CD14-positive monocyte (primary cell): ENCODE data around the gene GMDS. TPM values are rescaled to one million over a fixed set of nuclear protein-coding genes. Genes with fewer than 3 reads are reported as not detected.

Source experiments
- DNase-seq, 3 donors: peaks; one replicate each; pipeline ENCODE4 v3.0.0-alpha.2; 2011 to 2022
- H2AFZ ChIP-seq: 2 replicates; pipeline ENCODE4 v1.6.0; 2012; ENCODE audit warnings: mild to moderate bottlenecking, low read depth, low read length, inconsistent platforms; ENCODE audit not compliant: insufficient read depth, poor library complexity, severe bottlenecking
- H3K27ac ChIP-seq, 2 donors: 1 replicate in 1 of 2; 2 replicates in 1 of 2; pipeline ENCODE4 v1.5.1; 2012 to 2013; ENCODE audit warnings: low read length in 2 of 2, control low read depth in 1 of 2, inconsistent platforms in 1 of 2, low read depth in 1 of 2, mild to moderate bottlenecking in 1 of 2
- H3K27me3 ChIP-seq, 2 donors: one replicate each; pipeline versions ENCODE4 v1.6.0 to v1.6.1; 2011 to 2013; ENCODE audit warnings: low read length in 2 of 2; ENCODE audit not compliant: control insufficient read depth in 2 of 2, insufficient read depth in 2 of 2
- H3K36me3 ChIP-seq, 2 donors: replicated peaks in 1 of 2; 1 replicate in 1 of 2; 2 replicates in 1 of 2; pipeline versions ENCODE4 v1.5.1 to v1.6.1; 2012 to 2013; ENCODE audit warnings: low read length in 2 of 2, control low read depth in 1 of 2, inconsistent platforms in 1 of 2, mild to moderate bottlenecking in 1 of 2; ENCODE audit not compliant: insufficient read depth in 2 of 2, control insufficient read depth in 1 of 2
- H3K4me1 ChIP-seq, 2 donors: 1 replicate in 1 of 2; 2 replicates in 1 of 2; pipeline versions ENCODE4 v1.5.1 to v1.6.1; 2012 to 2013; ENCODE audit warnings: low read length in 2 of 2, control low read depth in 1 of 2, inconsistent platforms in 1 of 2, mild to moderate bottlenecking in 1 of 2, moderate library complexity in 1 of 2; ENCODE audit not compliant: insufficient read depth in 2 of 2, control insufficient read depth in 1 of 2
- H3K4me2 ChIP-seq: replicated peaks from 2 replicates; pipeline ENCODE3; 2012; ENCODE audit warnings: low read length, moderate library complexity, mild to moderate bottlenecking; ENCODE audit not compliant: poor library complexity, severe bottlenecking; ENCODE audit errors: extremely low read depth
- H3K4me3 ChIP-seq, 3 experiments: fragments of 200-600 bp in 1 of 3; sonication (generic) in 1 of 3; replicated peaks in 1 of 3; 1 replicate in 2 of 3; 2 replicates in 1 of 3; pipeline ENCODE4 v1.5.1; 2011 to 2013; ENCODE audit warnings: low read length in 3 of 3, mild to moderate bottlenecking in 3 of 3, control low read depth in 2 of 3, low read depth in 2 of 3, inconsistent platforms in 1 of 3, moderate library complexity in 1 of 3
- H3K79me2 ChIP-seq: 2 replicates; pipeline ENCODE4 v1.6.0; 2012; ENCODE audit warnings: mild to moderate bottlenecking, control low read depth, inconsistent platforms, low read length, moderate library complexity; ENCODE audit not compliant: insufficient read depth
- H3K9ac ChIP-seq: 2 replicates; pipeline ENCODE4 v1.6.0; 2017; ENCODE audit warnings: low read length, mild to moderate bottlenecking; ENCODE audit not compliant: insufficient read depth, poor library complexity, severe bottlenecking
- H3K9me3 ChIP-seq, 2 donors: replicated peaks in 1 of 2; 1 replicate in 1 of 2; 2 replicates in 1 of 2; pipeline versions ENCODE4 v1.5.1 to v1.6.1; 2012 to 2013; ENCODE audit warnings: low read length in 2 of 2, control low read depth in 1 of 2; ENCODE audit not compliant: control insufficient read depth in 1 of 2, insufficient read depth in 1 of 2
- H4K20me1 ChIP-seq: 2 replicates; pipeline ENCODE4 v1.6.0; 2012; ENCODE audit warnings: mild to moderate bottlenecking, low read length, control low read depth, moderate library complexity; ENCODE audit not compliant: insufficient read depth
- H3K27ac Mint-ChIP-seq, 7 donors: one replicate each; pipeline ENCODE4 v1.8.0; 2020; ENCODE audit warnings: mild to moderate bottlenecking in 7 of 7, mixed read lengths in 7 of 7, moderate library complexity in 6 of 7, inconsistent platforms in 2 of 7
- H3K27me3 Mint-ChIP-seq, 3 donors: one replicate each; pipeline ENCODE4 v1.8.0; 2021 to 2022; ENCODE audit warnings: low read depth in 3 of 3, mild to moderate bottlenecking in 3 of 3, mixed read lengths in 3 of 3, moderate library complexity in 3 of 3, inconsistent platforms in 1 of 3
- H3K36me3 Mint-ChIP-seq, 2 donors: one replicate each; pipeline ENCODE4 v1.8.0; 2020; ENCODE audit warnings: mixed read lengths in 2 of 2, inconsistent platforms in 1 of 2, mild to moderate bottlenecking in 1 of 2
- H3K4me1 Mint-ChIP-seq: one replicate; pipeline ENCODE4 v1.8.0; 2020; ENCODE audit warnings: mild to moderate bottlenecking, mixed read lengths
- H3K4me3 Mint-ChIP-seq, 2 donors: one replicate each; pipeline ENCODE4 v1.8.0; 2020; ENCODE audit warnings: mild to moderate bottlenecking in 2 of 2, mixed read lengths in 2 of 2, moderate library complexity in 1 of 2
- H3K9me3 Mint-ChIP-seq, 7 donors: one replicate each; pipeline ENCODE4 v1.8.0; 2020 to 2022; ENCODE audit warnings: mixed read lengths in 7 of 7, mild to moderate bottlenecking in 6 of 7, moderate library complexity in 6 of 7, inconsistent platforms in 2 of 7
- CTCF ChIP-seq: fragments of 200-600 bp; IDR thresholded peaks from one replicate; pipeline ENCODE4 v1.8.0; 2022; ENCODE audit warnings: antibody characterized with exemption, mild to moderate bottlenecking
- WGBS: methylation state at CpG from one replicate; pipeline ENCODE4 v1.1.5; 2013; ENCODE audit warnings: missing lambda C conversion rate; ENCODE audit not compliant: insufficient coverage; 5-methylcytosine and 5-hydroxymethylcytosine counted together
- intact Hi-C, 2 donors: fragments of 100-400 bp; cut with micrococcal nuclease; formaldehyde crosslinking; loops; one replicate each; pipeline versions ENCODE4 v1.15.0 to v1.15.1; 2023
- polyA plus RNA-seq, 3 donors: library from polyadenylated mRNA; depleted of rRNA in 1 of 3; unstranded in 2 of 3; stranded (reverse) in 1 of 3; fragments of 300-500 nt in 2 of 3; fragments of >200 nt in 1 of 3; fragmentation: Illumina TruSeq in 2 of 3; gene quantifications; 1 replicate in 2 of 3; 2 replicates in 1 of 3; pipeline ENCODE4 v1.2.3, GENCODE V29; 2012 to 2021

GMDS gene
- polyA plus RNA-seq, 3 donors, result 10.5 to 19.9 (median 17.6) TPM

- H3K9me3 Mint-ChIP-seq, result no peaks in the 10 kb centered on the region
- no peak overlapping the region for H3K4me3 Mint-ChIP-seq
- H3K4me1 ChIP-seq, result peaks cover 17 to 19% of the 10 kb centered on the region in 2 donors
- H3K9ac ChIP-seq, result no peak overlapping the region
- no peaks in the 10 kb centered on the region for H3K27me3 Mint-ChIP-seq
- no peaks in the 10 kb centered on the region for H3K27me3 ChIP-seq
- H3K9me3 ChIP-seq, result no peaks in the 10 kb centered on the region
- 100% methylated on average over 1 of the region's 8 CpGs for WGBS
- H3K4me1 Mint-ChIP-seq, result peaks cover 20% of the 10 kb centered on the region
- no peaks in the 10 kb centered on the region for H3K79me2 ChIP-seq
- no peak overlapping the region for H3K27ac Mint-ChIP-seq
- H4K20me1 ChIP-seq, result no peaks in the 10 kb centered on the region
- DNase-seq, result no peak
- H3K27ac ChIP-seq, result no peak overlapping the region
- H3K36me3 Mint-ChIP-seq, result peaks cover 2 to 10% of the 10 kb centered on the region in 2 donors
- H3K4me2 ChIP-seq, result no peak overlapping the region
- intact Hi-C loops, result no loop called here
- no peak overlapping the region for H2AFZ ChIP-seq
- no peak for TF ChIP-seq CTCF
- H3K36me3 ChIP-seq, result no peaks in the 10 kb centered on the region
- H3K4me3 ChIP-seq, result no peak overlapping the region
Observed at GRCh38 chr6:1720620-1721322, 524.6 kb downstream of the GMDS start.

GRCh38 chr6:1719922-1720321 lies 525.5 kb downstream of the GMDS start:
- Histone ChIP-seq H3K9ac (no peak overlapping the region), H3K4me2 (no peak overlapping the region), H3K9me3 (no peaks in the 10 kb centered on the region), H4K20me1 (no peaks in the 10 kb centered on the region), H3K79me2 (no peaks in the 10 kb centered on the region), H3K4me3 (no peak overlapping the region), H3K27me3 (no peaks in the 10 kb centered on the region), H3K36me3 (no peaks in the 10 kb centered on the region), H2AFZ (no peak overlapping the region), H3K4me1 (peaks cover 11% of the 10 kb centered on the region in 2 donors), H3K27ac (no peak overlapping the region)
- Mint-ChIP-seq H3K9me3 (no peaks in the 10 kb centered on the region), H3K4me1 (peaks cover 11% of the 10 kb centered on the region), H3K36me3 (peaks cover 5 to 8% of the 10 kb centered on the region in 2 donors), H3K27me3 (no peaks in the 10 kb centered on the region), H3K27ac (no peak overlapping the region), H3K4me3 (no peak overlapping the region)
- intact Hi-C loops, result no loop called here
- TF ChIP-seq CTCF, result no peak
- DNase-seq, result no peak
- WGBS, result 94% methylated on average over 2 of the region's 3 CpGs
